HG03039 (cell line): ENCODE results near the gene FZD4.
"Not testable (repeated sequence)": the region's sequence is repeated elsewhere in the genome, so short reads cannot be mapped to it uniquely, and the experiment has no call there.

Source experiments
- ATAC-seq: cut with Tn5 transposase; IDR thresholded peaks from one replicate; pipeline ENCODE4 v1.9.1; 2021; ENCODE audit warnings: mild to moderate bottlenecking, moderate library complexity; ENCODE audit not compliant: unreplicated experiment

The FZD4 gene

DNA sequence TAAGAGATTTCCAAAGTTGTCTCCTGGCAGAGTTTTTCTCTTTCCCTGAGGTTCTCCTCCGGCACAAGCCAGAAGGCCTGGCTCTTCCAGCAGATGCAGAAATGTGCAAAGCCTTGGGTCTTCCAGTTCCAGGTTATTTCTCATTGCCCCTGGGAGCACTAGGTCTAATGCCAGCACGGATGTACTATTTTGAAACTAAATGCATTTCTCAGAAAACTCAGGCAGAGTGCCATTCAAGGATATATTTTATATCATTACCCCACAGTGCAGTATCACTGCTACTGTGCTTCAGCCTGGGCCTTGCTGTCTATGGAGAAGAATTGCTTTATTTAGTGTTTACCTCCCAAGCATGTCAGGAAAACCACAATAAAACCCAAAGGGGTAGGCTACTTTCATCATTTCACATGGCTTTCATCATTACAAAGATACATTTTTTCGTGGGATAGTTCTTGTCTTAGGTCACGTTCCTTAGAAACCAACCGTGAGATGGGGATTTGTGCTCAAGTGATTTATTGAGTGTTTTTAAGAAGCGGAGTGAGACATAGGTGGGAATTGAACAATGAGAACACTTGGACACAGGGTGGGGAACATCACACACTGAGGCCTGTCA lies 22.4 kb upstream of the FZD4 start:
- ATAC-seq = no peak

GRCh38 chr11:86972734-86973133 lies 17.5 kb upstream of the FZD4 start:
- ATAC-seq = no peak

DNA sequence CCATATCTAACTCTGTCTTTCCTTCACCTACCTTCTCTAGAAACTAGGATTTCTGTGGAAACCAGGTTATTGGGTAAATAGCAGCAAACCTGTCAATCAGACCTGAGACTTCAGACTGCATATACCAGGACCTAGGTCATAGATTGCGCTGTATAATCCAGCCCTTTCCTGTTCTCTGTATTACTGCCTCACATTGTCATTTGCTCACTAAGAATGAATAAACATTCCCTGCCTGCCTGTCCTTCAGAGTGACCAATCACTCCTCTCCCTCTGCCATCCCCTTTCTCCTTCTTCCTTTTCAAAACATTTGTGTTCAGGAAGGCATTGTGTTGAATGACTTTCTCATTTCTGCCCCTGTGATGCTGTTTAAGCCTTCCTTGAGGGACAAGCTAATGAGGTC lies 14.1 kb upstream of the FZD4 start:
- ATAC-seq = no peak

DNA sequence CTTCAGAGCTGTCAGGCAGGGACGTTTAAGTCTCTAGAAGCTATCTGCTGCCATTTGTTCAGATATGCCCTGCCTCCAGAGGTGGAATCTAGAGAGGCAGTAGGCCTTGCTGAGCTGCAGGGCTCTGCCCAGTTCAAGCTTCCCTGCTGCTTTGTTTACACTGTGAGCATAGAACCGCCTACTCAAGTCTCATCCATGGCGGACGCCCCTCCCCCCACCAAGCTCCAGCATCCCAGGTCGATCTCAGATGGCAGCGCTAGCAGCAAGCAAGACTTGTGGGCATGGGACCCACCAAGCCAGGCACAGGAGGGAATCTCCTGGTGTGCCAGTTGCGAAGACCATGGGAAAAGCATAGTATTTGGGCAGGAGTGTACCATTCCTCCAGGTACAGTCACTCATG lies 12.4 kb upstream of the FZD4 start:
- ATAC-seq = not testable (repeated sequence)

GRCh38 chr11:86957976-86958646 lies 2.9 kb upstream of the FZD4 start:
- ATAC-seq = no peak

- no peak for ATAC-seq
Observed at GRCh38 chr11:86956905-86957195, 1.7 kb upstream of the FZD4 start.

DNA sequence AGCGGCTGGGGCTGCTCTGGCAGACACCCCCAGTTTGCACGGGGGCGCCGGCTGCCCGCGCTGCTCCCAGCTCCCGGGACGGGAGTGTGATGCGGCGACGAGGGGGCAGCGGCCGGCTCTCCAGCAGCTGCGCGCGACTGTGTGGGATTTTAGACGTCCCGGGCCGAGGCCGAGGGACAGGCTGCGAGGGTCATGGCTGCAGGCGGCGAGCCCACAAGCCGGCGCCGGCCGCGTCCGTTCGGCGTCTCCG lies 159 bp downstream of the FZD4 start:
- ATAC-seq = peak; percentile 16

GRCh38 chr11:86954269-86955110 lies 705 bp downstream of the FZD4 start:
- ATAC-seq = peak; percentile 1

DNA sequence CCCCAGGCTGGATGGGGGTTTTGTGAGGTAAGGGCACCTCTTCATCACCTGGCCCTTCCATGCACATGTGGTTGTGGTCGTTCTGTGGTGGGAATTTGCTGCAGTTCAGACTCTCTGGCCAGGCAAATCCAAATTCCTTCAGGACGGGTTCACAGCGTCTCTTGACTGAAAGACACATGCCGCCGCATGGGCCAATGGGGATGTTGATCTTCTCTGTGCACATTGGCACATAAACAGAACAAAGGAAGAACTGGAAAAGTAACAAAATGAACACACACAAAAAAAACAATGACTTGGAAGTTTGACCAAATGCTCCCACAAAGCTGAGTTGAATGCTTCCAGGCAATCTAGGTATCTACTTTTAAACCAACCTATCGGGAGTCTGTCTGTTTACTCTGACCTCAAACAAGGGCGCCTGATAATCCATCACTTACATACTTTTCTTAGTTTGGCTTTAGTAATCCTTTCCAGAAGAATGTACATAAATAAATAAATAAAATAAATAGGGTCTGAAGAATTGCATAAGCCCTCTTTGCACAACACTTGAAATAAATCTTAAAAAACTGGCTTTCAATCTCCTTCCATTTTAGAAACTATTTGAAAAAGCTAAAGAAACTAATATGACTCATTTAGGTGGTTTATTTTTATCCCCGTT lies 2.8 kb downstream of the FZD4 start:
- ATAC-seq = no peak

DNA sequence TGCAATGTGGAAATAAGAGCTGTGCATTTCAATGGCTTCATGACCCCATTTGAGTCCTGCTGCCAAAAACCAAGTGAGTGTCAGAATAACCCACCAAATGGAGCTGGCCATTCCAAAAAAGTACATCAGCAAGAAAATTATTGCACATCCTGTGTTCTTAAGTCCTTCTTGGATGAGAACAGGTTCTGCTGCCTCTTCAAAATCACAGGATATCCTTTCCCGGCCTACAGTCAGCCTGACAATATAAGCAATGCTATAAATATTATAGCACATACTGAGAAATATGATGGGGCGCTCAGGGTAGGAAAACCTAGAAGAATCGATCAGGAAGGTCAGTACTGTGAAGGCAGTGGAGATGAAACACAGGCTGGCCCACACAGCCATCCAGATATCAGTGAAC lies 3.5 kb downstream of the FZD4 start:
- no peak for ATAC-seq

DNA sequence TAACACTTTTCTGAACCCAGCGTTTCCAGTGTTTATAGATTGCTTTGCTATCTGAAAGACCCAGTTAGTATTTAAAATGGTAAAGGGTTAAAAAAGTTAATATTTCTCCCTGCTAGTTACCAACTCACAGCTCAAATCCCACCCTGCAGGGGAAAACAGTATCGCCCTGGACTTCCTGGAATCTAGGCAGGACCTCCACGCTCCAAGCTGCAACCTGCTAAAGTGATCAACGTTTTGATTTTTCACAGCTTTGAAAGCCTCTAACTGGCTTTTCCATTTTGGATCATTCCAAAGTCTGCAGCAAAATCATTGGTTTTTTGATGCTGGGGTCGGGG lies 4.6 kb downstream of the FZD4 start:
- ATAC-seq = no peak

GRCh38 chr11:86949995-86950660 lies 5.1 kb downstream of the FZD4 start:
- ATAC-seq = no peak

- no peak for ATAC-seq
Observed at GRCh38 chr11:86948733-86949132, 6.5 kb downstream of the FZD4 start.

GRCh38 chr11:86947541-86947940 lies 7.7 kb downstream of the FZD4 start:
- no peak for ATAC-seq

- not testable (repeated sequence) for ATAC-seq
Observed at GRCh38 chr11:86943505-86943904, 11.7 kb downstream of the FZD4 start.

DNA sequence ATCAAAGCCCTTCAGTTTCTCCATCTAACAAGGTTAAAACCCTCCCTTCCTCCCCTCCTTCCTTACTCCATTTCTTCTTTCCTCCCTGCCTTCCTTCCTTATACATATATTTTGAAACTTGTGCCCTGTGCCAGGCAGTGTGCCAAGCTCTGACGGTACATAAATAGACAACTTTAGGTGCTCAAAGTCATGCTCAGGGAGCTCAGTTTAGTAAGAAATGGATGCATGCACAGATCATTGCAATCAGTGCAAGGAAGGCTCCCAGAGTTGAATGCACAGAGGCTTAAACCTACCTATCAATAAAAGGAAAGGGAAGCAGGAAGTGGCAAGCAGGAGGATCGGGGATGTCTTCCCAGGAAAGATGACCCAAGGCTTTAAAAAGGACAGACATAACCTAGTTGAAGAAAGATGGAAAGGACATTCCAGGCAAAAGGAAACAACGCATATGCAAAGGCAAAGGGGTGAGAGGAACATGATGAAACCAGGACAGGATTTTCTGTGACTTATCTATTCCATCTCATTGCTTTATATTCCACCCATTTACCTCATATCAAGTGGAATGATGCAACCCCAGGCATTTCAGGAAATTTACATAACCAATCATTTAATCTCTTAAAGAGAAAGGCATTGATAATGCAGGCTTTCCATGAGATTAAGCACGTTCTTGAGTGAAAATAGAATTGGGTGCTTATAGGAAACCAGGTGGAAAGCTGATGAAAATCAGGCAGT lies 13.2 kb downstream of the FZD4 start:
- ATAC-seq = no peak

- no peak for ATAC-seq
Observed at GRCh38 chr11:86941077-86941870, 13.9 kb downstream of the FZD4 start.

GRCh38 chr11:86940122-86940777 lies 14.9 kb downstream of the FZD4 start:
- no peak for ATAC-seq
